HCT116 (cell line): ENCODE data around the gene THSD7A. TPM values are rescaled to one million over a fixed set of nuclear protein-coding genes. Genes with fewer than 3 reads are reported as not detected.

Experiments used
- ATAC-seq: fragments of 200-7000 bp; cut with Tn5 transposase; 2 replicates; pipeline ENCODE4 v1.9.1; 2020; ENCODE audit warnings: mild to moderate bottlenecking, moderate library complexity
- BruUV-seq: library from RNA; stranded (reverse); fragments of 400-500 nt; replicated peaks from 2 replicates; lab custom pipeline; 2021; lab: Mats Ljungman, UMichigan
- CTCF ChIA-PET: fragments of 300-600 bp; sonication (Branson Sonifier 250); formaldehyde crosslinking; loops from one replicate; lab custom pipeline; 2021; ENCODE audit warnings: antibody characterized with exemption; lab: Charles Lee
- POLR2A ChIA-PET: fragments of 300-600, 350-600 bp; sonication (Branson Sonifier 250); formaldehyde crosslinking; loops from one replicate; lab custom pipeline; 2021; ENCODE audit warnings: antibody characterized with exemption; lab: Charles Lee
- RAD21 ChIA-PET, 2 experiments: fragments of 300-600 bp; sonication (Branson Sonifier 250); formaldehyde crosslinking; loops; one replicate each; lab custom pipeline; 2023; ENCODE audit warnings: low total read pairs in 2 of 2; ENCODE audit not compliant: uncharacterized antibody in 2 of 2, unreplicated experiment in 2 of 2, low non-redundant PET in 1 of 2; lab: Charles Lee
- DNase-seq: peaks from one replicate; pipeline ENCODE4 v3.0.0-alpha.2; 2010; ENCODE audit warnings: low read depth, low spot score
- H2AFZ ChIP-seq: fragments of 200-600 bp; shearing (Covaris generic), sonication (generic); 2 replicates; pipeline ENCODE4 v1.6.1; 2017; ENCODE audit warnings: low read depth, mixed run types, mixed read lengths, antibody characterized with exemption, low read length; ENCODE audit not compliant: poor library complexity, severe bottlenecking
- H3K27ac ChIP-seq: 2 replicates; pipeline ENCODE4 v1.5.1; 2012; ENCODE audit warnings: low read depth, low read length
- H3K27me3 ChIP-seq: fragments of 200-600 bp; sonication (generic); 2 replicates; pipeline ENCODE4 v1.6.1; 2016; ENCODE audit warnings: mixed run types, low read length, mixed read lengths; ENCODE audit not compliant: insufficient read depth
- H3K36me3 ChIP-seq, 2 experiments: fragments of 200-500 bp in 1 of 2; fragments of 200-600 bp in 1 of 2; sonication (Bioruptor generic) in 1 of 2; sonication (generic) in 1 of 2; 2 replicates each; pipeline versions ENCODE4 v1.5.1 to v1.6.1; 2014 to 2016; ENCODE audit warnings: low read length in 2 of 2, inconsistent platforms in 1 of 2, mixed read lengths in 1 of 2, mixed run types in 1 of 2; ENCODE audit not compliant: insufficient read depth in 2 of 2, control insufficient read depth in 1 of 2
- H3K4me1 ChIP-seq, 2 experiments: fragments of 200-600 bp in 1 of 2; sonication (generic) in 1 of 2; 2 replicates each; pipeline versions ENCODE4 v1.5.1 to v1.6.1; 2012 to 2017; ENCODE audit warnings: low read length in 2 of 2, inconsistent platforms in 1 of 2, mild to moderate bottlenecking in 1 of 2, mixed read lengths in 1 of 2, mixed run types in 1 of 2, moderate library complexity in 1 of 2; ENCODE audit not compliant: insufficient read depth in 2 of 2, control insufficient read depth in 1 of 2
- H3K4me2 ChIP-seq: fragments of 200-600 bp; sonication (generic); 2 replicates; pipeline ENCODE4 v1.6.1; 2017; ENCODE audit warnings: mixed run types, low read length, mixed read lengths
- H3K4me3 ChIP-seq, 2 experiments: fragments of 200-600 bp in 1 of 2; sonication (generic) in 1 of 2; replicated peaks in 1 of 2; 2 replicates each; pipeline ENCODE4 v1.5.1; 2011 to 2016; ENCODE audit warnings: low read length in 2 of 2, control low read depth in 1 of 2, low read depth in 1 of 2, mild to moderate bottlenecking in 1 of 2, mixed read lengths in 1 of 2, mixed run types in 1 of 2
- H3K79me2 ChIP-seq: fragments of 200-600 bp; sonication (generic); 2 replicates; pipeline ENCODE4 v1.6.1; 2017; ENCODE audit warnings: mild to moderate bottlenecking, mixed run types, low read length, moderate library complexity, mixed read lengths; ENCODE audit not compliant: insufficient read depth
- H3K9ac ChIP-seq: fragments of 200-600 bp; sonication (generic); 2 replicates; pipeline ENCODE4 v1.6.1; 2016; ENCODE audit warnings: low read length, mixed read lengths
- H3K9me2 ChIP-seq: fragments of 200-600 bp; sonication (generic), shearing (Covaris generic); 2 replicates; pipeline ENCODE4 v1.6.1; 2017; ENCODE audit warnings: mixed run types, mild to moderate bottlenecking, moderate library complexity; ENCODE audit not compliant: insufficient read depth
- H3K9me3 ChIP-seq, 2 experiments: fragments of 200-500 bp in 1 of 2; fragments of 200-600 bp in 1 of 2; sonication (Bioruptor generic) in 1 of 2; sonication (generic) in 1 of 2; 2 replicates each; pipeline ENCODE4 v1.6.1; 2014 to 2017; ENCODE audit warnings: low read length in 2 of 2, mixed read lengths in 2 of 2, inconsistent platforms in 1 of 2, low read depth in 1 of 2, mild to moderate bottlenecking in 1 of 2, mixed run types in 1 of 2, moderate library complexity in 1 of 2; ENCODE audit not compliant: control insufficient read depth in 1 of 2, insufficient read depth in 1 of 2
- H4K20me1 ChIP-seq: fragments of 200-600 bp; sonication (generic), shearing (Covaris generic); 2 replicates; pipeline ENCODE4 v1.6.1; 2017; ENCODE audit warnings: mixed run types, mild to moderate bottlenecking, moderate library complexity; ENCODE audit not compliant: insufficient read depth
- ATF3 ChIP-seq: IDR thresholded peaks from 2 replicates; pipeline ENCODE4 v1.6.1; 2012
- CBX3 ChIP-seq: IDR thresholded peaks from 2 replicates; pipeline ENCODE4 v1.6.1; 2012; ENCODE audit warnings: low read depth
- CEBPB ChIP-seq: IDR thresholded peaks from 2 replicates; pipeline ENCODE4 v1.6.1; 2012; ENCODE audit warnings: low read depth
- CTCF ChIP-seq, 3 experiments: fragments of 200-600 bp in 1 of 3; sonication (generic) in 1 of 3; IDR thresholded peaks in 2 of 3; conservative IDR thresholded peaks in 1 of 3; 2 replicates each; pipeline ENCODE4 v1.5.1; 2012 to 2017; ENCODE audit warnings: low read depth in 2 of 3, low read length in 2 of 3, antibody characterized with exemption in 1 of 3, borderline replicate concordance in 1 of 3, control low read depth in 1 of 3, mild to moderate bottlenecking in 1 of 3, mixed read lengths in 1 of 3, mixed run types in 1 of 3, moderate library complexity in 1 of 3; ENCODE audit not compliant: insufficient read depth in 1 of 3
- EGR1 ChIP-seq: IDR thresholded peaks from 2 replicates; pipeline ENCODE4 v1.6.1; 2012; ENCODE audit warnings: low read depth
- ELF1 ChIP-seq: IDR thresholded peaks from 2 replicates; pipeline ENCODE4 v1.6.1; 2012; ENCODE audit warnings: low read depth, borderline replicate concordance
- FOSL1 ChIP-seq: IDR thresholded peaks from 2 replicates; pipeline ENCODE4 v1.6.1; 2012; ENCODE audit warnings: low read depth
- JUND ChIP-seq: IDR thresholded peaks from 2 replicates; pipeline ENCODE4 v1.6.1; 2012
- POLR2A ChIP-seq: IDR thresholded peaks from 2 replicates; pipeline ENCODE4 v1.7.0; 2011; ENCODE audit warnings: borderline replicate concordance; ENCODE audit not compliant: insufficient read depth, insufficient read length; ENCODE audit errors: extremely low read depth
- POLR2AphosphoS5 ChIP-seq: IDR thresholded peaks from 2 replicates; pipeline ENCODE4 v1.6.1; 2011; ENCODE audit warnings: mild to moderate bottlenecking, low read depth, low read length, moderate library complexity
- RAD21 ChIP-seq: IDR thresholded peaks from 2 replicates; pipeline ENCODE4 v1.6.1; 2012; ENCODE audit warnings: low read depth, mild to moderate bottlenecking
- REST ChIP-seq: IDR thresholded peaks from 2 replicates; pipeline ENCODE4 v1.6.1; 2012; ENCODE audit warnings: low read depth
- SIN3A ChIP-seq: IDR thresholded peaks from 2 replicates; pipeline ENCODE4 v1.6.1; 2012; ENCODE audit warnings: low read depth
- SP1 ChIP-seq: IDR thresholded peaks from 2 replicates; pipeline ENCODE4 v1.6.1; 2012; ENCODE audit warnings: low read depth
- SRF ChIP-seq: IDR thresholded peaks from 2 replicates; pipeline ENCODE4 v1.6.1; 2012; ENCODE audit warnings: low read depth
- TCF7L2 ChIP-seq: IDR thresholded peaks from 2 replicates; pipeline ENCODE4 v1.7.0; 2011; ENCODE audit warnings: borderline replicate concordance, inconsistent platforms; ENCODE audit not compliant: insufficient read depth, insufficient read length; ENCODE audit errors: extremely low read depth
- YY1 ChIP-seq: IDR thresholded peaks from 2 replicates; pipeline ENCODE4 v1.6.1; 2011; ENCODE audit warnings: low read length, low read depth, moderate library complexity, mild to moderate bottlenecking; ENCODE audit not compliant: insufficient replicate concordance; ENCODE audit errors: extremely low read depth
- ZBTB33 ChIP-seq: IDR thresholded peaks from 2 replicates; pipeline ENCODE4 v1.6.1; 2011; ENCODE audit warnings: mild to moderate bottlenecking, low read length, moderate library complexity; ENCODE audit not compliant: insufficient replicate concordance; ENCODE audit errors: extremely low read depth
- ZFX ChIP-seq: fragments of 450-650 bp; IDR thresholded peaks from 2 replicates; pipeline ENCODE4 v1.6.1; 2017
- ZNF274 ChIP-seq: fragments of 200-500 bp; sonication (Bioruptor generic); IDR thresholded peaks from 2 replicates; pipeline ENCODE4 v1.6.1; 2014; ENCODE audit warnings: mild to moderate bottlenecking, low read depth, low read length, inconsistent platforms
- intact Hi-C: fragments of 100-400 bp; cut with micrococcal nuclease; formaldehyde crosslinking; loops from 2 replicates; pipeline ENCODE4 v1.10.0; 2022
- total RNA-seq: library from RNA; stranded (reverse); gene quantifications from one replicate; pipeline ENCODE4 v1.2.1, GENCODE V29; 2021; ENCODE audit not compliant: unreplicated experiment

THSD7A gene
- total RNA-seq, 1 experiment from 2014 or later = 0.05 TPM

GRCh38 chr7:11456574-11456973 is 375.4 kb downstream of the THSD7A start:
- CTCF ChIA-PET = no interaction called here
- Histone ChIP-seq H3K9ac (no peak overlapping the region), H3K36me3 (no peaks in the 10 kb centered on the region), H4K20me1 (no peaks in the 10 kb centered on the region), H3K9me2 (no peaks in the 10 kb centered on the region), H3K9me3 (no peaks in the 10 kb centered on the region), H3K4me3 (no peak overlapping the region), H3K27ac (no peak overlapping the region), H3K4me2 (no peak overlapping the region)
- intact Hi-C loops = no loop called here
- no peak for ATAC-seq
- no TSS peak for BruUV-seq
- TF ChIP-seq CTCF (IDR thresholded peaks at IDR 0.05 in 2 of 3, conservative IDR thresholded peaks at IDR 0.05 in 1 of 3; ENCODE audit: borderline replicate concordance in 1 of 3, insufficient read depth in 1 of 3, low read depth in 2 of 3, low read length in 2 of 3) = no peak
- no peak for TF ChIP-seq TCF7L2
- TF ChIP-seq CBX3 = no peak
- no peak for TF ChIP-seq REST
- TF ChIP-seq POLR2A = no peak
- TF ChIP-seq SRF = no peak
- TF ChIP-seq SP1 = no peak
- TF ChIP-seq ATF3 = no peak
- no peak for TF ChIP-seq ELF1
- no peak for TF ChIP-seq CEBPB
- no peak for TF ChIP-seq SIN3A
- TF ChIP-seq ZBTB33 = no peak
- no peak for TF ChIP-seq RAD21
- TF ChIP-seq EGR1 = no peak
- TF ChIP-seq ZFX = no peak
- TF ChIP-seq POLR2AphosphoS5 = no peak
- TF ChIP-seq FOSL1 = no peak
- no peak for TF ChIP-seq YY1
- no peak for TF ChIP-seq ZNF274
- no peak for TF ChIP-seq JUND
- TF ChIP-seq, all 23 proteins: peak for 0
- Histone ChIP-seq H3K79me2 (no peaks in the 10 kb centered on the region), H3K4me1 (peaks cover 0 to 9% of the 10 kb centered on the region in 2 experiments; a peak in 1 of 4 replicates), H3K27me3 (no peaks in the 10 kb centered on the region), H2AFZ (no peak overlapping the region)
- ChIA-PET POLR2A (no interaction called here), RAD21 (no interaction called here)
- DNase-seq = no peak
